Stimulated activated naive B cell treated with anti-CD40 and anti-IgM and Interleukin-4, amounts not matched to agents 10 μg/mL and 1 μg/mL and 100 μg/mL, for 72 hours (primary cell): ENCODE measurements around the gene POU5F1.
"Not testable (repeated sequence)": the region's sequence is repeated elsewhere in the genome, so short reads cannot be mapped to it uniquely, and the experiment has no call there.

ENCODE experiments used
- ATAC-seq, 2 donors: fragments of 150-1000 bp; cut with Tn5 transposase; replicated peaks; 2 replicates each; pipeline ENCODE4 v1.10.0; 2021; ENCODE audit warnings: moderate library complexity in 1 of 2
- DNase-seq: peaks from one replicate; pipeline ENCODE4 v3.0.0; 2021
- H3K27ac Mint-ChIP-seq: one replicate; pipeline ENCODE4 v1.8.0; 2022; ENCODE audit warnings: mild to moderate bottlenecking, mixed read lengths
- H3K27me3 Mint-ChIP-seq, 2 donors: one replicate each; pipeline ENCODE4 v1.8.0; 2022; ENCODE audit warnings: mixed read lengths in 2 of 2
- H3K36me3 Mint-ChIP-seq, 2 donors: one replicate each; pipeline ENCODE4 v1.8.0; 2022; ENCODE audit warnings: mixed read lengths in 2 of 2, mild to moderate bottlenecking in 1 of 2
- H3K4me1 Mint-ChIP-seq, 2 donors: one replicate each; pipeline ENCODE4 v1.8.0; 2022; ENCODE audit warnings: mixed read lengths in 2 of 2, mild to moderate bottlenecking in 1 of 2
- H3K4me3 Mint-ChIP-seq, 2 donors: one replicate each; pipeline ENCODE4 v1.8.0; 2022; ENCODE audit warnings: mild to moderate bottlenecking in 2 of 2, mixed read lengths in 2 of 2, moderate library complexity in 1 of 2
- H3K9me3 Mint-ChIP-seq, 2 donors: one replicate each; pipeline ENCODE4 v1.8.0; 2022; ENCODE audit warnings: mixed read lengths in 2 of 2, mild to moderate bottlenecking in 1 of 2

Gene POU5F1

DNA sequence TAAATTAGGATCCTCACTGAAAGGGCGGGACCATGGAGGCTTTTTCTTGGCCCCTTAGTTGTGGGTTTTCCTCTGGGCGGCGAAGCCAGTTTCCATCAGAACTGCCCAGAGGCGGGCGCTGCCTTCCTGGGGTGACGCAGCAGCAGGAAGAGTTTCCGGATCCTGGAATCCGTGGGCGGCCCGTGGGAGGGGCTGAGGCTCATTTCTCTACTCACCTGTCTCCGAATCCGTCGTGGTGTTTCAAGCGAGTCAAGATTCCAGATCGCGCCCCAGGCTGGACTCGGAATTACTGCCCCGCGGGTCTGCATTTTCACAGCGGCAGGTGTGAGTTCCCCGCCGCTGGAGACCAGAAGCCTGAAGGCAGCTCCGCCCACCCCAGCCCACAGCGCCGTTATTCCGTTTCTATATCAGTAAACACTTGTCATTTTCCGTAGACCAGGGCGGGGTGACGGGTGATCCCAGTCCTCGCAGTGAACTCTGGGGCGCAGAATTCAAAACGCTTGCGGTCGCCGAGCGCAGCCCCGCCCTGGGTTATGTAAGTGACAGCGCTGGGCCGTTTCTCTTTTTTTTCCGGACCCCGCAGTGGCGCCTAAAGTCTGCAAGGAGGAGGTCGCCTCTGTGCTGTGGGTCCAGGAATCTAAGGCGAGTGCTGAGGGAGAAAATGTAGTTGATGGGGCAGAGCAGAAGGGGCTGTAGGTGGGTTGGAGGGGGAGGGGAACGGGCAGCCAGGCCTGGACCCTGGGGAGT, 27.2 kb upstream of the POU5F1 start:
- H3K4me1 Mint-ChIP-seq, result peaks cover 24 to 42% of the 10 kb centered on the region in 2 donors

GRCh38 chr6:31196251-31197022, 26.0 kb upstream of the POU5F1 start:
- DNase-seq, H3K36me3 Mint-ChIP-seq, H3K27me3 Mint-ChIP-seq, H3K9me3 Mint-ChIP-seq: not testable (repeated sequence)
- ATAC-seq, result peak in 1 of 2 donors; percentile 0
- Mint-ChIP-seq H3K27ac (peak overlapping the region; percentile 94), H3K4me3 (peak overlapping the region; percentile 64 to 87), H3K4me1 (peaks cover 19 to 31% of the 10 kb centered on the region in 2 donors)

More for the DNA sequence above, 27.2 kb upstream of the POU5F1 start:
- Mint-ChIP-seq H3K27me3 (no peaks in the 10 kb centered on the region), H3K4me3 (peak overlapping the region; percentile 64 to 87), H3K27ac (peak overlapping the region; percentile 94), H3K9me3 (peaks cover 3% of the 10 kb centered on the region in 2 donors), H3K36me3 (peaks cover 2 to 9% of the 10 kb centered on the region in 2 donors)
- DNase-seq (peak; percentile 89), ATAC-seq (peak; percentile 85 to 88)

- not testable (repeated sequence) for H3K27me3 Mint-ChIP-seq, H3K4me3 Mint-ChIP-seq, H3K9me3 Mint-ChIP-seq, H3K36me3 Mint-ChIP-seq, ATAC-seq, DNase-seq
- H3K27ac Mint-ChIP-seq, result peak overlapping the region; percentile 37
- peaks cover 16 to 25% of the 10 kb centered on the region in 2 donors for H3K4me1 Mint-ChIP-seq
Observed at GRCh38 chr6:31195308-31195979, 25.0 kb upstream of the POU5F1 start.

DNA sequence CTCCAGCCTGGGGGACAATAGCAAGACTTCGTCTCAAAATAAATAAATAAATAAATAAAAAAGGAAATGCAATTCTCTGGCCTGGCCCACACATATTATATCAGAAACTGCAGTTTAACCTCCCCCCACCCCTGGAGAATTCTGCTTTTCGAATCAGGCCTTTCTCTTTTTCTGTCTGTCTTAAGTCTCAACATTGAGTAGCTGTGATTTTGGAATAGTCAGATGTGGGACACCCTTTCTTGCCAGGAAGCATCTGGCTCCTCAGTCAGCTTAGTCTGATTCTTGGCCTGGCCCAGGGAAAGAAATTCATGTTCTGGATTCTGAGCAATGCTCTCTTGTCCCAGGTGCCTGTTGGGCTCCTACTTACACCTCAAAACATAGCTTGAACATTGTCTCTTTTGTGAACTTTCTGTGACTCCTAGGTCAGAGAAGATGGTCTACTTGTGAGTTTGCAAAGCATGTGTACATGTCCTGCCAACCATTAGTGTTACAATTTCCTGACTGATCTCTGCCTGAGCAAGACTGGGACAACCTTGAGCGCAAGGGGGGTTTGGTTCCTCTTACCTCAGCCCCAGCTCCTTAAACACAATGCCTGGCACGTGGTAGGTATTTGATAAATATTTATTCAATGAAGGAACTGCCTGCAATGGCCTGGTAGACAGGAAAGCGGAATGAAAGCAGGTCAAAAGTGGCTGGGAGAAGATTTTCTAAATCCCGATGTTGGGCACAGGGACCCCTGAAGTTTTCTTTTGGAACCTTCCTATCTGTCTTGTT, 23.8 kb upstream of the POU5F1 start:
- DNase-seq, result no peak
- Mint-ChIP-seq H3K27ac (peak overlapping the region; percentile 39), H3K27me3 (no peaks in the 10 kb centered on the region), H3K36me3 (peaks cover 2 to 4% of the 10 kb centered on the region in 2 donors), H3K4me3 (no peak overlapping the region), H3K4me1 (peaks cover 16 to 25% of the 10 kb centered on the region in 2 donors), H3K9me3 (no peaks in the 10 kb centered on the region)
- ATAC-seq, result no peak

- H3K27me3 Mint-ChIP-seq, result no peaks in the 10 kb centered on the region
- H3K36me3 Mint-ChIP-seq, result peaks cover 2 to 4% of the 10 kb centered on the region in 2 donors
- no peak overlapping the region for H3K4me3 Mint-ChIP-seq
- DNase-seq (no peak), ATAC-seq (no peak)
- peaks cover 14 to 17% of the 10 kb centered on the region in 2 donors for H3K4me1 Mint-ChIP-seq
- H3K9me3 Mint-ChIP-seq, result no peaks in the 10 kb centered on the region
- H3K27ac Mint-ChIP-seq, result no peak overlapping the region
Observed at GRCh38 chr6:31193206-31193605, 22.7 kb upstream of the POU5F1 start.

DNA sequence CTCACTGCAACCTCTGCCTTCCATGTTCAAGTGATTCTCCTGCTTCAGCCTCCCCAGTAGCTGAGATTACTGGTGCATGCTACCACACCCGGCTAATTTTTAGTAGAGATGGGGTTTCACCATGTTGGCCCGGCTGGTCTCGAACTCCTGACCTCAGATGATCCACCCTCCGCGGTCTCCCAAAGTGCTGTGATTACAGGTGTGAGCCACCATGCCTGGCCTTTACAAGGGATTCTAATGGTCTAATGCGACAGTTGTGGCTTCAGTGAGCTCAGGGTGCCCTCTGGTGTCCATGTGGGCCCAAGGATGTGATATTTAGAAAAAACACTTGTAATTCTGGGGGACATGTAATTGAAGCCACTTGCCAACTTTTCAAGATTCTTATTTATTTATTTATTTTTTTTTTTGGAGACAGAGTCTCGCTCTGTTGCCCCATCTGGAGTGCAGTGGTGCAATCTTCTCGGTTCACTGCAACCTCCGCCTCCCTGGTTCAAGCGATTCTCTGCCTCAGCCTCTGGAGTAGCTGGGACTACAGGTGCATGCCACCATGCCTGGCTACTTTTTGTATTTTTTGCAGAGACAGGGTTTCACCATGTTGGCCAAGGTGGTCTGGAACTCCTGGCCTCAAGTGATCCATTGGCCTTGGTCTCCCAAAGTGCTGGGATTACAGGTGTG, 22.1 kb upstream of the POU5F1 start:
- DNase-seq (peak; percentile 41), ATAC-seq (peak; percentile 49 to 51)
- H3K9me3 Mint-ChIP-seq, result not testable (repeated sequence)

GRCh38 chr6:31190488-31190887, 20.0 kb upstream of the POU5F1 start:
- Mint-ChIP-seq H3K27ac (no peak overlapping the region), H3K4me3 (no peak overlapping the region), H3K36me3 (no peaks in the 10 kb centered on the region), H3K9me3 (no peaks in the 10 kb centered on the region), H3K27me3 (no peaks in the 10 kb centered on the region), H3K4me1 (peaks cover 19 to 28% of the 10 kb centered on the region in 2 donors)
- DNase-seq (no peak), ATAC-seq (peak; percentile 51 to 57)

More for the DNA sequence above, 22.1 kb upstream of the POU5F1 start:
- not testable (repeated sequence) for H3K27me3 Mint-ChIP-seq, H3K4me3 Mint-ChIP-seq, H3K27ac Mint-ChIP-seq, H3K36me3 Mint-ChIP-seq
- H3K4me1 Mint-ChIP-seq, result peaks cover 11 to 15% of the 10 kb centered on the region in 2 donors

GRCh38 chr6:31189223-31189622, 18.7 kb upstream of the POU5F1 start:
- not testable (repeated sequence) for DNase-seq, H3K27me3 Mint-ChIP-seq, ATAC-seq, H3K36me3 Mint-ChIP-seq, H3K4me3 Mint-ChIP-seq, H3K27ac Mint-ChIP-seq, H3K9me3 Mint-ChIP-seq
- peaks cover 17 to 24% of the 10 kb centered on the region in 2 donors for H3K4me1 Mint-ChIP-seq

DNA sequence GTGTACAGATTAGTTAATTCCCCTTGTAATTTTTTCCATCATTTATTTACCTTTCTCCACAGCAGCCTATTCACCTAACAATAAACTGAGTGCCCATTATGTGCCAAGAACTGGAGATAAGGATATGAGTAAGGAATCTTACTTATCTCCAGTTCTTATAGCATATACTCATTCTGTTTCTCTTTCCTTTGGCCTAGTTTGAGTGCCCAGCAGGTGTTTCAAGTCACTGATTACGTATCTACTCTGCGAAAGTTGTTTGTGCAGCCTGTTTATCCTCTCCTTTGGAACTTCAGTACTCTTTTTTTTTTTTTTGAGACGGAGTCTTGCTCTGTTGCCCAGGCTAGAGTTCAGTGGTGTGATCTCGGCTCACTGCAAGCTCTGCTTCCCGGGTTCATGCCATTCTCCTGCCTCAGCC, 17.3 kb upstream of the POU5F1 start:
- no peak for ATAC-seq
- H3K36me3 Mint-ChIP-seq, result no peaks in the 10 kb centered on the region
- H3K4me1 Mint-ChIP-seq, result peaks cover 14 to 24% of the 10 kb centered on the region in 2 donors
- DNase-seq, result no peak
- H3K9me3 Mint-ChIP-seq, result no peaks in the 10 kb centered on the region
- no peak overlapping the region for H3K27ac Mint-ChIP-seq
- H3K27me3 Mint-ChIP-seq, result no peaks in the 10 kb centered on the region
- no peak overlapping the region for H3K4me3 Mint-ChIP-seq

GRCh38 chr6:31186052-31186734, 15.7 kb upstream of the POU5F1 start:
- H3K4me3 Mint-ChIP-seq, result peak overlapping the region; percentile 9 to 25
- H3K9me3 Mint-ChIP-seq, result no peaks in the 10 kb centered on the region
- ATAC-seq (peak in 1 of 2 donors; percentile 27), DNase-seq (no peak)
- H3K27me3 Mint-ChIP-seq, result no peaks in the 10 kb centered on the region
- peaks cover 13 to 24% of the 10 kb centered on the region in 2 donors for H3K4me1 Mint-ChIP-seq
- peak overlapping the region; percentile 93 for H3K27ac Mint-ChIP-seq
- H3K36me3 Mint-ChIP-seq, result no peaks in the 10 kb centered on the region

DNA sequence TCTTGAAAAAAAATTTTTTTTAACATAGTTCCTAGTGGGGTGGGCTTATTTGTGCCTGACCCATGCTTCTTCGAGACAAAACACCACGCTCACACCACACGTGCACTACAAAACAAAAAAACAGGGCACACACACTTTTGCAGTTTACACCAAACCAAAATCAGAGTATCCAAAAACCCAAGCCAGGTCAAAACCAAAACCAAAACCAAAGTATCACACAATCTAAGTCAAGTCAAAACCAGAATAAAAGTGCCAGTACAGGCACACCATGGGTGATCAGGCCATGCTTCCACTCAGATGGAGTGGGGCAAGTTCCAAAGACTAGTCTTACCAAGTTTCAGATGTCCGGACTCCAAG, 15.2 kb upstream of the POU5F1 start:
- not testable (repeated sequence) for H3K27me3 Mint-ChIP-seq, H3K9me3 Mint-ChIP-seq, H3K4me3 Mint-ChIP-seq, ATAC-seq, H3K36me3 Mint-ChIP-seq, DNase-seq
- H3K4me1 Mint-ChIP-seq, result peaks cover 14 to 25% of the 10 kb centered on the region in 2 donors
- H3K27ac Mint-ChIP-seq, result peak overlapping the region; percentile 93

DNA sequence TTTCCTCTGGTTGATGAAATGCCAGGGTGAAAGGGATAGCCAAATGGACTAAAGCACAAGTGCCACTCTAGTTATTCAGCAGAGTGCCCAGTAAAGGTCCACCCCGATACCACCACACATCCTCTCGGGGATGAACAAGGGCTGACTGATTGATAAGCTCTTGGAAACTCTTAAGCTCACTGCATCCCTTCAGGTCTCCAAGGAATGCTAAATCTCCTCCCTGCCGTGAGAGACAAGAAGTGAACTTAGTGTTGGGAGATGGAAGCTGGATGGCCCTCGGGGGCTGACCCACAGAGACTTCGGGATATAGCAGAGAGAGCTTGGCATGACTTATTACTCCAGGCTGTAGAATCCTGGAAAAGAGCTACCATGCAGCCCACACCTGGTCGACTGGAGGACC, 13.4 kb upstream of the POU5F1 start:
- H3K27me3 Mint-ChIP-seq, DNase-seq, H3K9me3 Mint-ChIP-seq, H3K27ac Mint-ChIP-seq, H3K4me3 Mint-ChIP-seq, ATAC-seq, H3K36me3 Mint-ChIP-seq: not testable (repeated sequence)
- H3K4me1 Mint-ChIP-seq, result peaks cover 24 to 36% of the 10 kb centered on the region in 2 donors

GRCh38 chr6:31183287-31183686, 12.8 kb upstream of the POU5F1 start:
- not testable (repeated sequence) for H3K9me3 Mint-ChIP-seq, H3K4me3 Mint-ChIP-seq, DNase-seq, H3K27ac Mint-ChIP-seq, H3K36me3 Mint-ChIP-seq, ATAC-seq, H3K27me3 Mint-ChIP-seq
- peaks cover 27 to 40% of the 10 kb centered on the region in 2 donors for H3K4me1 Mint-ChIP-seq
